HL-60 (cell line): ENCODE data around the gene MACC1.

Experiments
- CTCF ChIP-seq: IDR thresholded peaks from one replicate; pipeline ENCODE4 v1.5.1; 2011; ENCODE audit warnings: low read length, control low read depth, inconsistent platforms; ENCODE audit not compliant: insufficient read depth
- POLR2AphosphoS5 ChIP-seq: IDR thresholded peaks from 2 replicates; pipeline ENCODE4 v1.6.1; 2012; ENCODE audit warnings: low read depth
- REST ChIP-seq: IDR thresholded peaks from 2 replicates; pipeline ENCODE4 v1.6.1; 2012; ENCODE audit warnings: low read depth; ENCODE audit not compliant: insufficient replicate concordance
- SPI1 ChIP-seq: IDR thresholded peaks from 2 replicates; pipeline ENCODE4 v1.6.1; 2012; ENCODE audit warnings: low read depth, mild to moderate bottlenecking, borderline replicate concordance

- TF ChIP-seq CTCF (no peak), POLR2AphosphoS5 (no peak), REST (no peak), SPI1 (no peak)
Observed at GRCh38 chr7:20095436-20095835, 121.7 kb downstream of the MACC1 start.
